HG02840 (cell line): ENCODE measurements around the gene LSM2.
A peak's percentile ranks its signal among the peaks of the same experiment; 100 is the strongest.
"Not testable (repeated sequence)": the region's sequence is repeated elsewhere in the genome, so short reads cannot be mapped to it uniquely, and the experiment has no call there.

Experiments used
- ATAC-seq: cut with Tn5 transposase; IDR thresholded peaks from one replicate; pipeline ENCODE4 v1.9.1; 2021; ENCODE audit warnings: mild to moderate bottlenecking, moderate library complexity, moderate number of reproducible peaks; ENCODE audit not compliant: unreplicated experiment, low FRiP score

The LSM2 gene

GRCh38 chr6:31829633-31830283, 23.0 kb upstream of the LSM2 start:
- ATAC-seq, result no peak

- ATAC-seq, result peak; percentile 70
These were observed 20.7 kb upstream of the LSM2 start, which contains the start of gene HSPA1B for GRCh38 chr6:31827286-31828079. Gene HSPA1B, plus strand, starts transcription at chr6:31827738. Its CDS starts 213 bp downstream, at chr6:31827951.

GRCh38 chr6:31826793-31827285, 20.1 kb upstream of the LSM2 start:
- no peak for ATAC-seq

- ATAC-seq, result no peak
These were observed 18.8 kb upstream of the LSM2 start for GRCh38 chr6:31825553-31825952.

GRCh38 chr6:31823592-31824196, 16.9 kb upstream of the LSM2 start:
- ATAC-seq, result not testable (repeated sequence)

- peak; percentile 33 for ATAC-seq
These were observed 15.5 kb upstream of the LSM2 start for GRCh38 chr6:31822036-31822821.

GRCh38 chr6:31821301-31822035, 14.7 kb upstream of the LSM2 start:
- peak; percentile 45 for ATAC-seq

GRCh38 chr6:31820399-31820798, 13.6 kb upstream of the LSM2 start:
- ATAC-seq, result not testable (repeated sequence)

- no peak for ATAC-seq
These were observed 13.1 kb upstream of the LSM2 start for GRCh38 chr6:31819871-31820299.

GRCh38 chr6:31817929-31818511, 11.3 kb upstream of the LSM2 start:
- ATAC-seq, result not testable (repeated sequence)

GRCh38 chr6:31817133-31817928, 10.6 kb upstream of the LSM2 start:
- ATAC-seq, result not testable (repeated sequence)

- peak; percentile 45 for ATAC-seq
These were observed 8.5 kb upstream of the LSM2 start, which contains the start of the genes HSPA1A and HSPA1L for GRCh38 chr6:31815025-31815838. Gene HSPA1A, plus strand, starts transcription at chr6:31815543. Its CDS starts 214 bp downstream, at chr6:31815757. Gene HSPA1L, minus strand, starts transcription at chr6:31815283. Its CDS starts 3,311 bp downstream, at chr6:31811972.

- peak; percentile 23 for ATAC-seq
These were observed 7.9 kb upstream of the LSM2 start for GRCh38 chr6:31814677-31815024.

GRCh38 chr6:31813465-31813849, 6.7 kb upstream of the LSM2 start:
- no peak for ATAC-seq

GRCh38 chr6:31811645-31812044, 4.9 kb upstream of the LSM2 start:
- no peak for ATAC-seq

GRCh38 chr6:31808599-31808998, 1.8 kb upstream of the LSM2 start:
- not testable (repeated sequence) for ATAC-seq

GRCh38 chr6:31805939-31806469, 762 bp downstream of the LSM2 start:
- peak; percentile 19 for ATAC-seq
